H1 (cell line): Measurements from ENCODE around the gene CEP104. TPM values are rescaled to one million over a fixed set of nuclear protein-coding genes. Genes with fewer than 3 reads are reported as not detected.

Source experiments
- CTCF ChIA-PET: fragments of 300-600 bp; sonication (Branson Sonifier 250); formaldehyde crosslinking; loops from one replicate; lab custom pipeline; 2021; ENCODE audit not compliant: partially characterized antibody; lab: Charles Lee
- POLR2A ChIA-PET: fragments of 300-600 bp; sonication (Branson Sonifier 250); formaldehyde crosslinking; loops from one replicate; lab custom pipeline; 2021; ENCODE audit warnings: inconsistent platforms; ENCODE audit not compliant: partially characterized antibody; lab: Charles Lee
- DNase-seq, 2 experiments: peaks; one replicate each; pipeline versions ENCODE4 v3.0.0 to v3.0.0-alpha.2; 2010 to 2022; ENCODE audit warnings: low spot score in 2 of 2, low read depth in 1 of 2, mixed read lengths in 1 of 2
- FAIRE-seq: peaks from 2 replicates; lab custom pipeline; 2011; peaks lifted over from hg19 to GRCh38; lab: Jason Lieb, UNC
- H2AFZ ChIP-seq: 2 replicates; pipeline ENCODE4 v1.8.1; 2012; ENCODE audit warnings: low read length, inconsistent platforms
- H2AK5ac ChIP-seq: 2 replicates; pipeline ENCODE4 v1.6.1; 2013; ENCODE audit warnings: low read depth, low read length
- H2BK120ac ChIP-seq: replicated peaks from 2 replicates; pipeline ENCODE3; 2013; ENCODE audit warnings: low read depth, low read length, inconsistent platforms
- H2BK12ac ChIP-seq: 2 replicates; pipeline ENCODE4 v1.6.1; 2013; ENCODE audit warnings: low read depth, low read length
- H2BK15ac ChIP-seq: 2 replicates; pipeline ENCODE4 v1.6.1; 2013; ENCODE audit warnings: low read length
- H2BK20ac ChIP-seq: 2 replicates; pipeline ENCODE4 v1.6.1; 2013; ENCODE audit warnings: low read length
- H2BK5ac ChIP-seq: 2 replicates; pipeline ENCODE4 v1.6.1; 2013; ENCODE audit warnings: low read depth, low read length
- H3K14ac ChIP-seq: 2 replicates; pipeline ENCODE4 v1.6.1; 2013; ENCODE audit warnings: inconsistent platforms; ENCODE audit not compliant: insufficient read length
- H3K18ac ChIP-seq: 2 replicates; pipeline ENCODE4 v1.6.1; 2013; ENCODE audit warnings: low read length; ENCODE audit errors: extremely low read depth
- H3K23ac ChIP-seq: 2 replicates; pipeline ENCODE4 v1.6.1; 2013; ENCODE audit warnings: inconsistent platforms; ENCODE audit not compliant: insufficient read length
- H3K23me2 ChIP-seq: 2 replicates; pipeline ENCODE4 v1.6.1; 2013; ENCODE audit warnings: low read depth, low read length
- H3K27ac ChIP-seq: 2 replicates; pipeline ENCODE4 v1.6.1; 2011; ENCODE audit warnings: low read depth, low read length, inconsistent platforms
- H3K27me3 ChIP-seq, 4 experiments: replicated peaks in 1 of 4; 1 replicate in 1 of 4; 2 replicates in 3 of 4; pipeline versions ENCODE4 v1.6.1 to v1.8.1; 2011 to 2013; ENCODE audit warnings: low read length in 3 of 4, mild to moderate bottlenecking in 3 of 4, inconsistent platforms in 2 of 4, mixed read lengths in 2 of 4, moderate library complexity in 1 of 4; ENCODE audit not compliant: control insufficient read depth in 3 of 4, insufficient read depth in 3 of 4; ENCODE audit errors: extremely low read depth in 1 of 4
- H3K36me3 ChIP-seq, 4 experiments: 2 replicates each; pipeline versions ENCODE4 v1.6.1 to v1.8.1; 2011 to 2013; ENCODE audit warnings: mild to moderate bottlenecking in 4 of 4, low read length in 3 of 4, moderate library complexity in 2 of 4, control low read depth in 1 of 4, inconsistent platforms in 1 of 4; ENCODE audit not compliant: insufficient read depth in 4 of 4, control insufficient read depth in 2 of 4
- H3K4ac ChIP-seq: replicated peaks from 2 replicates; pipeline ENCODE3; 2013; ENCODE audit warnings: low read length, low read depth, mixed read lengths, inconsistent platforms; ENCODE audit not compliant: insufficient read length
- H3K4me1 ChIP-seq, 4 experiments: replicated peaks in 1 of 4; 1 replicate in 1 of 4; 2 replicates in 3 of 4; pipeline versions ENCODE4 v1.6.1 to v1.8.1; 2011 to 2013; ENCODE audit warnings: low read length in 3 of 4, inconsistent platforms in 2 of 4, mixed read lengths in 1 of 4; ENCODE audit not compliant: insufficient read depth in 4 of 4, control insufficient read depth in 3 of 4
- H3K4me2 ChIP-seq, 2 experiments: 2 replicates each; pipeline versions ENCODE4 v1.6.1 to v1.8.1; 2011 to 2013; ENCODE audit warnings: low read depth in 2 of 2, low read length in 2 of 2, control low read depth in 1 of 2, inconsistent platforms in 1 of 2, mild to moderate bottlenecking in 1 of 2; ENCODE audit not compliant: insufficient read depth in 1 of 2
- H3K4me3 ChIP-seq, 4 experiments: fragments of 200-600, 300-600 bp in 1 of 4; sonication (generic), shearing (Covaris generic), sonication (Bioruptor Twin) in 1 of 4; 2 replicates each; pipeline versions ENCODE4 v1.5.1 to v1.8.1; 2011 to 2016; ENCODE audit warnings: low read length in 4 of 4, low read depth in 3 of 4, control low read depth in 2 of 4, inconsistent platforms in 2 of 4, mild to moderate bottlenecking in 2 of 4, mixed read lengths in 1 of 4, moderate library complexity in 1 of 4; ENCODE audit not compliant: insufficient read depth in 2 of 4; ENCODE audit errors: extremely low read depth in 1 of 4
- H3K56ac ChIP-seq: replicated peaks from 2 replicates; pipeline ENCODE3; 2013; ENCODE audit warnings: low read depth, mild to moderate bottlenecking, mixed read lengths, low read length, inconsistent platforms; ENCODE audit not compliant: insufficient read length
- H3K79me1 ChIP-seq: 2 replicates; pipeline ENCODE4 v1.6.1; 2013; ENCODE audit warnings: low read depth, low read length, control low read depth
- H3K79me2 ChIP-seq, 2 experiments: 2 replicates each; pipeline versions ENCODE4 v1.6.1 to v1.8.1; 2012 to 2013; ENCODE audit warnings: low read length in 2 of 2, mild to moderate bottlenecking in 2 of 2, inconsistent platforms in 1 of 2; ENCODE audit not compliant: insufficient read depth in 2 of 2, control insufficient read depth in 1 of 2
- H3K9ac ChIP-seq, 4 experiments: replicated peaks in 1 of 4; 1 replicate in 1 of 4; 2 replicates in 3 of 4; pipeline versions ENCODE4 v1.6.1 to v1.8.1; 2011 to 2013; ENCODE audit warnings: low read depth in 3 of 4, low read length in 3 of 4, control low read depth in 2 of 4, mild to moderate bottlenecking in 2 of 4, moderate library complexity in 2 of 4, inconsistent platforms in 1 of 4; ENCODE audit errors: extremely low read depth in 1 of 4
- H3K9me3 ChIP-seq, 2 experiments: 2 replicates each; pipeline versions ENCODE4 v1.6.1 to v1.8.1; 2012 to 2013; ENCODE audit warnings: mild to moderate bottlenecking in 2 of 2, moderate library complexity in 2 of 2, control low read depth in 1 of 2, inconsistent platforms in 1 of 2, low read depth in 1 of 2, low read length in 1 of 2, mixed read lengths in 1 of 2; ENCODE audit not compliant: insufficient read depth in 2 of 2
- H4K20me1 ChIP-seq, 2 experiments: replicated peaks in 1 of 2; 2 replicates each; pipeline versions ENCODE3 to v1.8.1; 2011 to 2013; ENCODE audit warnings: inconsistent platforms in 2 of 2, low read length in 2 of 2, mild to moderate bottlenecking in 1 of 2; ENCODE audit not compliant: insufficient read depth in 2 of 2, control insufficient read depth in 1 of 2
- H4K5ac ChIP-seq: 2 replicates; pipeline ENCODE4 v1.6.1; 2013; ENCODE audit warnings: low read length, low read depth, mixed read lengths, inconsistent platforms; ENCODE audit not compliant: insufficient read length
- H4K8ac ChIP-seq: 2 replicates; pipeline ENCODE4 v1.8.0; 2013; ENCODE audit warnings: mild to moderate bottlenecking, moderate library complexity, low read length, inconsistent platforms; ENCODE audit not compliant: insufficient read depth; ENCODE audit errors: extremely low read depth
- H4K91ac ChIP-seq: replicated peaks from 2 replicates; pipeline ENCODE3; 2013; ENCODE audit warnings: low read length, mixed read lengths, inconsistent platforms; ENCODE audit not compliant: insufficient read length
- BRCA1 ChIP-seq: IDR thresholded peaks from 2 replicates; pipeline ENCODE4 v1.6.1; 2012; ENCODE audit warnings: low read depth, low read length, improper control_type of control experiment
- CBX8 ChIP-seq: fragments of 300-800, 300-1000 bp; sonication (generic); IDR thresholded peaks from 2 replicates; pipeline ENCODE4 v1.7.1; 2016; ENCODE audit warnings: low read depth, low read length, borderline replicate concordance
- CTBP2 ChIP-seq: IDR thresholded peaks from 2 replicates; pipeline ENCODE4 v1.7.0; 2011; ENCODE audit warnings: borderline replicate concordance, mild to moderate bottlenecking, moderate library complexity, mixed read lengths, low read length; ENCODE audit not compliant: insufficient read depth, insufficient read length
- EP300 ChIP-seq, 2 experiments: IDR thresholded peaks; 1 replicate in 1 of 2; 2 replicates in 1 of 2; pipeline ENCODE4 v1.6.1; 2011 to 2012; ENCODE audit warnings: low read depth in 2 of 2, low read length in 2 of 2, mild to moderate bottlenecking in 2 of 2, borderline replicate concordance in 1 of 2, inconsistent platforms in 1 of 2, moderate library complexity in 1 of 2
- JUN ChIP-seq: IDR thresholded peaks from 2 replicates; pipeline ENCODE4 v1.6.1; 2011; ENCODE audit warnings: low read depth, mild to moderate bottlenecking, improper control_type of control experiment, low read length
- WGBS, 2 experiments: shearing (Covaris generic) in 1 of 2; methylation state at CpG; one replicate each; pipeline versions ENCODE4 v1.1.6 to v1.1.7; 2013 to 2015; ENCODE audit warnings: low lambda C conversion rate in 2 of 2, mixed read lengths in 2 of 2, inconsistent platforms in 1 of 2, low coverage in 1 of 2, missing lambda C conversion rate in 1 of 2; ENCODE audit not compliant: insufficient replicate concordance in 2 of 2, insufficient coverage in 1 of 2, insufficient read length in 1 of 2; ENCODE audit errors: extremely low coverage in 1 of 2, missing lambda C conversion rate in 1 of 2; 5-methylcytosine and 5-hydroxymethylcytosine counted together
- polyA plus RNA-seq, 7 experiments: library from polyadenylated mRNA; depleted of rRNA in 3 of 7; stranded (reverse) in 5 of 7; unstranded in 2 of 7; fragments of >200 nt in 5 of 7; fragments of 200-250 nt in 2 of 7; gene quantifications; 1 replicate in 5 of 7; 2 replicates in 1 of 7; 4 replicates in 1 of 7; pipeline versions ENCODE4 v1.2.1 to v1.2.3, GENCODE V29; 2011 to 2013; ENCODE audit warnings: missing spikeins in 2 of 7, mixed read lengths in 2 of 7
- total RNA-seq: library from RNA; stranded (reverse); fragmentation: NEBNext Ultra II Directional; extraction: Animal tissue kit (Norgen Biotek cat#: 25700); gene quantifications from 2 replicates; pipeline ENCODE4 v1.2.1, GENCODE V29; 2021
- TF ChIP-seq, protein P1 (sequence below): IDR thresholded peaks from 2 replicates; pipeline ENCODE4 v1.6.1; 2012; ENCODE audit warnings: inconsistent platforms

CEP104 gene
- total and polyA plus RNA-seq, 2 of the 8 experiments (the other 6 are each of a cell fraction or from before 2014, with no cell fraction given): 8.0 to 43.9 TPM

DNA sequence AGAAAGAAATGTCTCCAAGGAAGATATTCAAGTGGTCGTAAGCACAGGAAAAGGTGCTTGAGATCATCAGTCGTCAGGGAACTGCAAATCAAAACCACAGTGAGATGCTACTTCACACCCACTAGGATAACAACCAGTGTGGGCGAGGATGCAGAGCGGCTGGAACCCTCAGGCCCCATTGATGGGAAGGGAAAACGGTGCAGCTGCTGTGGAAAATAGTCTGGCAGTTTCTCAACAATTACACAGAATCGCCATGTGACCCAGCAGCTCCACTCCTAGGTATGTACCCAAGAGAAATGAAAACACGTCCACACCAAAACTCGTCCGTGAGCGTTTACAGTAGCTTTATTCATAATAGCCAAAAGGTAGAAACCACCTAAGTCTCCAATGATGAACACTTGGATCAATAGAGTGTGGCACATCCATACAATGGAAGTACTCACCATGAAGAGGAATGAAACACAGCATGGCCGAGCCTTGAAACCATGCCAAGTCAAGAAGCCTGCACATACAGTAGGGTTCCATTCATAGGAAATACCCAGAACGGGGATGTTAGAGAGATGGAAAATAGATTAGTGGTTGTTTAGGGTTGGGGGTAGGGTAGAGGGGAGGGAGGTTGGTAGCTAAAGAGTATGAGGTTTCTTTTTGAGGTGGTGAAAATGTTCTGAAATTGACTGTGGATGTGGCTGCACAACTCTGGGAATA lies 6.4 kb upstream of the CEP104 start:
- H3K36me3 ChIP-seq: no peaks in the 10 kb centered on the region; a peak in 1 of 8 replicates
- no peak overlapping the region for H3K4ac ChIP-seq
- H3K4me1 ChIP-seq: peaks cover 0 to 7% (median 3%) of the 10 kb centered on the region in 4 experiments; a peak in 3 of 7 replicates
- no peak overlapping the region for H3K23ac ChIP-seq
- no peaks in the 10 kb centered on the region for H3K79me2 ChIP-seq
- no peak overlapping the region for H2BK5ac ChIP-seq
- H3K23me2 ChIP-seq: no peaks in the 10 kb centered on the region; the same call in 1 of the 2 replicates
- peaks cover 0 to 5% of the 10 kb centered on the region in 2 experiments; a peak in 1 of 4 replicates for H3K9me3 ChIP-seq
- H2BK120ac ChIP-seq: no peak overlapping the region
- no peak overlapping the region for H2AFZ ChIP-seq
- CTCF ChIA-PET: interaction anchor here (1.3 kb wide), 1 partner anchor 26 kb away, joined by 3 read pairs; no protein-coding TSS in a partner anchor
- POLR2A ChIA-PET: no interaction called here
- no peak overlapping the region for H3K27ac ChIP-seq
- H2BK12ac ChIP-seq: no peak overlapping the region
- H3K14ac ChIP-seq: no peak overlapping the region
- H2AK5ac ChIP-seq: no peak overlapping the region
- no peak overlapping the region for H3K4me2 ChIP-seq
- no peak overlapping the region for H4K5ac ChIP-seq
- FAIRE-seq (no peak), DNase-seq (no peak)
- H3K27me3 ChIP-seq: peaks cover 0 to 3% (median 0%) of the 10 kb centered on the region in 4 experiments; a peak in 2 of 7 replicates
- no peak overlapping the region for H3K18ac ChIP-seq
- H4K20me1 ChIP-seq: peaks cover 0 to 2% of the 10 kb centered on the region in 2 experiments
- no peak overlapping the region for H4K91ac ChIP-seq
- H3K4me3 ChIP-seq: no peak overlapping the region
- no peak overlapping the region for H3K56ac ChIP-seq
- H4K8ac ChIP-seq: no peak overlapping the region
- H2BK20ac ChIP-seq: no peak overlapping the region
- H3K79me1 ChIP-seq: 0 out of 2 replicates have a peak, but pooled peaks cover 2% of the 10 kb centered on the region
- H2BK15ac ChIP-seq: no peak overlapping the region
- 90% methylated on average over 12 of the region's 12 CpGs; no CpG with 5 or more reads in 1 of the 2 experiments for WGBS, 2 experiments
- H3K9ac ChIP-seq: no peak overlapping the region
- TF ChIP-seq BRCA1 (no peak), JUN (no peak), CBX8 (no peak), CTBP2 (no peak), EP300 (IDR thresholded peaks at IDR 0.05; ENCODE audit: borderline replicate concordance in 1 of 2, low read depth in 2 of 2, low read length in 2 of 2) (no peak)
- TF ChIP-seq, protein P1, sequence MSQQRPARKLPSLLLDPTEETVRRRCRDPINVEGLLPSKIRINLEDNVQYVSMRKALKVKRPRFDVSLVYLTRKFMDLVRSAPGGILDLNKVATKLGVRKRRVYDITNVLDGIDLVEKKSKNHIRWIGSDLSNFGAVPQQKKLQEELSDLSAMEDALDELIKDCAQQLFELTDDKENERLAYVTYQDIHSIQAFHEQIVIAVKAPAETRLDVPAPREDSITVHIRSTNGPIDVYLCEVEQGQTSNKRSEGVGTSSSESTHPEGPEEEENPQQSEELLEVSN: no peak
